Liver (tissue), 3 donors: ENCODE data around the gene PARP4.
"Not testable (repeated sequence)": the region's sequence is repeated elsewhere in the genome, so short reads cannot be mapped to it uniquely, and the experiment has no call there.

Experiments used
- EGR1 ChIP-seq, 2 donors: IDR thresholded peaks; 2 replicates each; pipeline ENCODE4 v1.6.1; 2016 to 2018; ENCODE audit warnings: antibody characterized with exemption in 2 of 2, low read depth in 2 of 2
- GABPA ChIP-seq, 2 donors: IDR thresholded peaks in 1 of 2; conservative IDR thresholded peaks in 1 of 2; 2 replicates each; pipeline ENCODE4 v1.6.1; 2016; ENCODE audit warnings: antibody characterized with exemption in 2 of 2, mild to moderate bottlenecking in 1 of 2, moderate library complexity in 1 of 2
- JUND ChIP-seq, 2 donors: IDR thresholded peaks; 2 replicates each; pipeline ENCODE4 v1.6.1; 2016; ENCODE audit warnings: antibody characterized with exemption in 2 of 2
- RAD21 ChIP-seq, 2 donors: IDR thresholded peaks; 2 replicates each; pipeline ENCODE4 v1.6.1; 2016; ENCODE audit warnings: antibody characterized with exemption in 2 of 2, mild to moderate bottlenecking in 2 of 2
- SP1 ChIP-seq: IDR thresholded peaks from 2 replicates; pipeline ENCODE4 v1.6.1; 2018; ENCODE audit warnings: antibody characterized with exemption, mild to moderate bottlenecking
- TAF1 ChIP-seq: conservative IDR thresholded peaks from 2 replicates; pipeline ENCODE4 v1.6.1; 2016; ENCODE audit warnings: antibody characterized with exemption, mild to moderate bottlenecking
- YY1 ChIP-seq: IDR thresholded peaks from 2 replicates; pipeline ENCODE4 v1.6.1; 2016; ENCODE audit warnings: antibody characterized with exemption, mild to moderate bottlenecking
- ZBTB33 ChIP-seq: IDR thresholded peaks from 2 replicates; pipeline ENCODE4 v1.6.1; 2016; ENCODE audit warnings: antibody characterized with exemption
- TF ChIP-seq, protein P1 (sequence below): fragments of 150-350 bp; IDR thresholded peaks from 2 replicates; pipeline ENCODE4 v1.5.1; 2017; ENCODE audit warnings: improper control_type of control experiment, low read depth, low read length; ENCODE audit not compliant: missing input control
- TF ChIP-seq, protein P2 (sequence below): IDR thresholded peaks from 2 replicates; pipeline ENCODE4 v1.6.1; 2016; ENCODE audit warnings: antibody characterized with exemption, mild to moderate bottlenecking
- donor health status: healthy.
- donor health status: healthy.

DNA sequence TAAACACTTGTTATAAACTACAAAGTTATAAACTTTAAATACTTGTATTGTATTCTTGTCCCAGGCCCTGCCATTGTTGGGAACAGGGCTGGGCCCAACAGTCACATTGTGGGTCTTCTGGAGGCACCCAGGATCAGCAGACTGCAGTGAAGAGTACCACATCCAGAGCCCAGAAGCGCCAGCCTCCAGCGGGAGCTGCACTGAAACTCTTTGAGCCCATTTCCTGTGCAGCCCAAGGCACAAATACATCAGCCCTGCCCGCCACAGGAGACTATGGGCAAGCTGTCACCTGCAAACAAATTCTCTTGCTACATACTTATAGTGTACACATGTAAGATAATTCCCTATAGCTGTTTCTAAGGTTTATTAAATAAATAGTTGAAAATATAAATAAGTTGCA lies 86.5 kb downstream of the PARP4 start:
- TF ChIP-seq, protein P1, sequence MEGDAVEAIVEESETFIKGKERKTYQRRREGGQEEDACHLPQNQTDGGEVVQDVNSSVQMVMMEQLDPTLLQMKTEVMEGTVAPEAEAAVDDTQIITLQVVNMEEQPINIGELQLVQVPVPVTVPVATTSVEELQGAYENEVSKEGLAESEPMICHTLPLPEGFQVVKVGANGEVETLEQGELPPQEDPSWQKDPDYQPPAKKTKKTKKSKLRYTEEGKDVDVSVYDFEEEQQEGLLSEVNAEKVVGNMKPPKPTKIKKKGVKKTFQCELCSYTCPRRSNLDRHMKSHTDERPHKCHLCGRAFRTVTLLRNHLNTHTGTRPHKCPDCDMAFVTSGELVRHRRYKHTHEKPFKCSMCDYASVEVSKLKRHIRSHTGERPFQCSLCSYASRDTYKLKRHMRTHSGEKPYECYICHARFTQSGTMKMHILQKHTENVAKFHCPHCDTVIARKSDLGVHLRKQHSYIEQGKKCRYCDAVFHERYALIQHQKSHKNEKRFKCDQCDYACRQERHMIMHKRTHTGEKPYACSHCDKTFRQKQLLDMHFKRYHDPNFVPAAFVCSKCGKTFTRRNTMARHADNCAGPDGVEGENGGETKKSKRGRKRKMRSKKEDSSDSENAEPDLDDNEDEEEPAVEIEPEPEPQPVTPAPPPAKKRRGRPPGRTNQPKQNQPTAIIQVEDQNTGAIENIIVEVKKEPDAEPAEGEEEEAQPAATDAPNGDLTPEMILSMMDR = not testable (repeated sequence)
- TF ChIP-seq, protein P2, sequence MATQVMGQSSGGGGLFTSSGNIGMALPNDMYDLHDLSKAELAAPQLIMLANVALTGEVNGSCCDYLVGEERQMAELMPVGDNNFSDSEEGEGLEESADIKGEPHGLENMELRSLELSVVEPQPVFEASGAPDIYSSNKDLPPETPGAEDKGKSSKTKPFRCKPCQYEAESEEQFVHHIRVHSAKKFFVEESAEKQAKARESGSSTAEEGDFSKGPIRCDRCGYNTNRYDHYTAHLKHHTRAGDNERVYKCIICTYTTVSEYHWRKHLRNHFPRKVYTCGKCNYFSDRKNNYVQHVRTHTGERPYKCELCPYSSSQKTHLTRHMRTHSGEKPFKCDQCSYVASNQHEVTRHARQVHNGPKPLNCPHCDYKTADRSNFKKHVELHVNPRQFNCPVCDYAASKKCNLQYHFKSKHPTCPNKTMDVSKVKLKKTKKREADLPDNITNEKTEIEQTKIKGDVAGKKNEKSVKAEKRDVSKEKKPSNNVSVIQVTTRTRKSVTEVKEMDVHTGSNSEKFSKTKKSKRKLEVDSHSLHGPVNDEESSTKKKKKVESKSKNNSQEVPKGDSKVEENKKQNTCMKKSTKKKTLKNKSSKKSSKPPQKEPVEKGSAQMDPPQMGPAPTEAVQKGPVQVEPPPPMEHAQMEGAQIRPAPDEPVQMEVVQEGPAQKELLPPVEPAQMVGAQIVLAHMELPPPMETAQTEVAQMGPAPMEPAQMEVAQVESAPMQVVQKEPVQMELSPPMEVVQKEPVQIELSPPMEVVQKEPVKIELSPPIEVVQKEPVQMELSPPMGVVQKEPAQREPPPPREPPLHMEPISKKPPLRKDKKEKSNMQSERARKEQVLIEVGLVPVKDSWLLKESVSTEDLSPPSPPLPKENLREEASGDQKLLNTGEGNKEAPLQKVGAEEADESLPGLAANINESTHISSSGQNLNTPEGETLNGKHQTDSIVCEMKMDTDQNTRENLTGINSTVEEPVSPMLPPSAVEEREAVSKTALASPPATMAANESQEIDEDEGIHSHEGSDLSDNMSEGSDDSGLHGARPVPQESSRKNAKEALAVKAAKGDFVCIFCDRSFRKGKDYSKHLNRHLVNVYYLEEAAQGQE = not testable (repeated sequence)
- TF ChIP-seq EGR1 (IDR thresholded peaks at IDR 0.05; ENCODE audit: low read depth in 2 of 2); ZBTB33; TAF1; SP1; RAD21 (IDR thresholded peaks at IDR 0.05); GABPA (IDR thresholded peaks at IDR 0.05 in 1 of 2, conservative IDR thresholded peaks at IDR 0.05 in 1 of 2); YY1; JUND (IDR thresholded peaks at IDR 0.05): not testable (repeated sequence)
